Measurements from ENCODE around the gene CLEC1B.

Gene CLEC1B

DNA sequence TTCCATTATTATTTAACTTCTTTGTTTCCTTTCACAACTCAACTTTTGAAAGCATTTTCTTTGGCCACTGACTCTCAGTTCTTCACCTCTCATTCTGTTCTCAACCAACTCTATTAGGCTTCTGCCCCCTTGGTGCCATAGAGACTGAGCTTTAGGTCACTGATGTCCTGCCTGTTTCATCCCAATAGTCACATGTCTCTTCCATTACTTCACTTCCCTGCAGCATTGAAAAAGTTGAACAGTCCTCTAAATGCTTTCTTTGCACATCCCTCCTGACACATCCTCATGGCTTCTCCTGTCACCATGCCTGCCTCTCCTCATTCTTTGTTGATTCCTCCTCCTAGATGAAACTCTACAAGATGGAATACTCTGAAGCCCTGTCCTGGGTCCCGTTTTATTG, 25.0 kb downstream of the CLEC1B start:
- no peak for TF ChIP-seq ZC3H10 (CRISPR knock-in tag; IDR thresholded peaks at IDR 0.05)
- no peak for TF ChIP-seq TCF4 (CRISPR knock-in tag; IDR thresholded peaks at IDR 0.05; ENCODE audit: borderline replicate concordance)
- no peak for TF ChIP-seq TOX (CRISPR knock-in tag; IDR thresholded peaks at IDR 0.05; ENCODE audit: borderline replicate concordance)
- TF ChIP-seq, protein P1, sequence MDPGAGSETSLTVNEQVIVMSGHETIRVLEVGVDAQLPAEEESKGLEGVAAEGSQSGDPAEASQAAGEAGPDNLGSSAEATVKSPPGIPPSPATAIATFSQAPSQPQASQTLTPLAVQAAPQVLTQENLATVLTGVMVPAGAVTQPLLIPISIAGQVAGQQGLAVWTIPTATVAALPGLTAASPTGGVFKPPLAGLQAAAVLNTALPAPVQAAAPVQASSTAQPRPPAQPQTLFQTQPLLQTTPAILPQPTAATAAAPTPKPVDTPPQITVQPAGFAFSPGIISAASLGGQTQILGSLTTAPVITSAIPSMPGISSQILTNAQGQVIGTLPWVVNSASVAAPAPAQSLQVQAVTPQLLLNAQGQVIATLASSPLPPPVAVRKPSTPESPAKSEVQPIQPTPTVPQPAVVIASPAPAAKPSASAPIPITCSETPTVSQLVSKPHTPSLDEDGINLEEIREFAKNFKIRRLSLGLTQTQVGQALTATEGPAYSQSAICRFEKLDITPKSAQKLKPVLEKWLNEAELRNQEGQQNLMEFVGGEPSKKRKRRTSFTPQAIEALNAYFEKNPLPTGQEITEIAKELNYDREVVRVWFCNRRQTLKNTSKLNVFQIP (CRISPR knock-in tag; IDR thresholded peaks at IDR 0.05; ENCODE audit: borderline replicate concordance, low read depth), result no peak
- TF ChIP-seq, protein P2, sequence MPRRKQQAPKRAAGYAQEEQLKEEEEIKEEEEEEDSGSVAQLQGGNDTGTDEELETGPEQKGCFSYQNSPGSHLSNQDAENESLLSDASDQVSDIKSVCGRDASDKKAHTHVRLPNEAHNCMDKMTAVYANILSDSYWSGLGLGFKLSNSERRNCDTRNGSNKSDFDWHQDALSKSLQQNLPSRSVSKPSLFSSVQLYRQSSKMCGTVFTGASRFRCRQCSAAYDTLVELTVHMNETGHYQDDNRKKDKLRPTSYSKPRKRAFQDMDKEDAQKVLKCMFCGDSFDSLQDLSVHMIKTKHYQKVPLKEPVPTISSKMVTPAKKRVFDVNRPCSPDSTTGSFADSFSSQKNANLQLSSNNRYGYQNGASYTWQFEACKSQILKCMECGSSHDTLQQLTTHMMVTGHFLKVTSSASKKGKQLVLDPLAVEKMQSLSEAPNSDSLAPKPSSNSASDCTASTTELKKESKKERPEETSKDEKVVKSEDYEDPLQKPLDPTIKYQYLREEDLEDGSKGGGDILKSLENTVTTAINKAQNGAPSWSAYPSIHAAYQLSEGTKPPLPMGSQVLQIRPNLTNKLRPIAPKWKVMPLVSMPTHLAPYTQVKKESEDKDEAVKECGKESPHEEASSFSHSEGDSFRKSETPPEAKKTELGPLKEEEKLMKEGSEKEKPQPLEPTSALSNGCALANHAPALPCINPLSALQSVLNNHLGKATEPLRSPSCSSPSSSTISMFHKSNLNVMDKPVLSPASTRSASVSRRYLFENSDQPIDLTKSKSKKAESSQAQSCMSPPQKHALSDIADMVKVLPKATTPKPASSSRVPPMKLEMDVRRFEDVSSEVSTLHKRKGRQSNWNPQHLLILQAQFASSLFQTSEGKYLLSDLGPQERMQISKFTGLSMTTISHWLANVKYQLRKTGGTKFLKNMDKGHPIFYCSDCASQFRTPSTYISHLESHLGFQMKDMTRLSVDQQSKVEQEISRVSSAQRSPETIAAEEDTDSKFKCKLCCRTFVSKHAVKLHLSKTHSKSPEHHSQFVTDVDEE (CRISPR knock-in tag; IDR thresholded peaks at IDR 0.05), result no peak
- TF ChIP-seq ZNF565 (CRISPR knock-in tag; conservative IDR thresholded peaks at IDR 0.05; ENCODE audit: low read depth), result no peak
- no peak for TF ChIP-seq GLIS3 (CRISPR knock-in tag; IDR thresholded peaks at IDR 0.05)
- TF ChIP-seq BACH2 (CRISPR knock-in tag; IDR thresholded peaks at IDR 0.05; ENCODE audit: borderline replicate concordance), result no peak
- TF ChIP-seq, protein P3, sequence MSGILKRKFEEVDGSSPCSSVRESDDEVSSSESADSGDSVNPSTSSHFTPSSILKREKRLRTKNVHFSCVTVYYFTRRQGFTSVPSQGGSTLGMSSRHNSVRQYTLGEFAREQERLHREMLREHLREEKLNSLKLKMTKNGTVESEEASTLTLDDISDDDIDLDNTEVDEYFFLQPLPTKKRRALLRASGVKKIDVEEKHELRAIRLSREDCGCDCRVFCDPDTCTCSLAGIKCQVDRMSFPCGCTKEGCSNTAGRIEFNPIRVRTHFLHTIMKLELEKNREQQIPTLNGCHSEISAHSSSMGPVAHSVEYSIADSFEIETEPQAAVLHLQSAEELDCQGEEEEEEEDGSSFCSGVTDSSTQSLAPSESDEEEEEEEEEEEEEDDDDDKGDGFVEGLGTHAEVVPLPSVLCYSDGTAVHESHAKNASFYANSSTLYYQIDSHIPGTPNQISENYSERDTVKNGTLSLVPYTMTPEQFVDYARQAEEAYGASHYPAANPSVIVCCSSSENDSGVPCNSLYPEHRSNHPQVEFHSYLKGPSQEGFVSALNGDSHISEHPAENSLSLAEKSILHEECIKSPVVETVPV (CRISPR knock-in tag; IDR thresholded peaks at IDR 0.05), result no peak
- TF ChIP-seq, protein P4, sequence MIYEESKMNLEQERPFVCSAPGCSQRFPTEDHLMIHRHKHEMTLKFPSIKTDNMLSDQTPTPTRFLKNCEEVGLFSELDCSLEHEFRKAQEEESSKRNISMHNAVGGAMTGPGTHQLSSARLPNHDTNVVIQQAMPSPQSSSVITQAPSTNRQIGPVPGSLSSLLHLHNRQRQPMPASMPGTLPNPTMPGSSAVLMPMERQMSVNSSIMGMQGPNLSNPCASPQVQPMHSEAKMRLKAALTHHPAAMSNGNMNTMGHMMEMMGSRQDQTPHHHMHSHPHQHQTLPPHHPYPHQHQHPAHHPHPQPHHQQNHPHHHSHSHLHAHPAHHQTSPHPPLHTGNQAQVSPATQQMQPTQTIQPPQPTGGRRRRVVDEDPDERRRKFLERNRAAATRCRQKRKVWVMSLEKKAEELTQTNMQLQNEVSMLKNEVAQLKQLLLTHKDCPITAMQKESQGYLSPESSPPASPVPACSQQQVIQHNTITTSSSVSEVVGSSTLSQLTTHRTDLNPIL (CRISPR knock-in tag; IDR thresholded peaks at IDR 0.05; ENCODE audit: low read depth), result no peak
- TF ChIP-seq ZNF8 (CRISPR knock-in tag; IDR thresholded peaks at IDR 0.05), result no peak
- no peak for TF ChIP-seq SNAI2 (CRISPR knock-in tag; IDR thresholded peaks at IDR 0.05)
- no peak for TF ChIP-seq ESRRG (CRISPR knock-in tag; IDR thresholded peaks at IDR 0.05)
- TF ChIP-seq ZNF70 (CRISPR knock-in tag; IDR thresholded peaks at IDR 0.05), result no peak
- no peak for TF ChIP-seq ZFP30 (CRISPR knock-in tag; IDR thresholded peaks at IDR 0.05)
- no peak for TF ChIP-seq RARB (CRISPR knock-in tag; IDR thresholded peaks at IDR 0.05)
- TF ChIP-seq PPARA (CRISPR knock-in tag; IDR thresholded peaks at IDR 0.05; ENCODE audit: borderline replicate concordance), result no peak
- no peak for ATAC-seq

DNA sequence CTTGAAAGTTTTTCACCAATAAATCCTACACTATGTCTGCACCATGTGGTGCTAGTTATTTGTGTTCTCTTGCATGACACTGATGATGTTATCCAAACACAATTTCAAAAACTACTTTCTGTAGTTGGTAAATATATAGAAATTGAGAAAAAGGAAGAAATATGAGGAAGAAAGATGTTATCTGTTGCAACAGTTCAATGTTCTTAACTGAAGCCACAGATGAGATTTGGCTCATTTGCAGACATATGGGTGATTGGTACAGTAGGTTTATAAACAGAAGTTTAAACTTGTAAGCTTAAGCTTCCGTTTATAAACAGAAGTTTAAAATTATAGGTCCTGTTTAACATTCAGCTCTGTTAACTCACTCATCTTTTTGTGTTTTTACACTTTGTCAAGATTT, 27.7 kb downstream of the CLEC1B start, which contains the start of gene CLEC12A:
Gene CLEC12A (plus strand): TSS at position 229 of the 400 bp plus-strand sequence. CDS start 188 bp downstream, outside the sequence.
- TF ChIP-seq SNAI2 (CRISPR knock-in tag; IDR thresholded peaks at IDR 0.05), result no peak
- no peak for ATAC-seq

DNA sequence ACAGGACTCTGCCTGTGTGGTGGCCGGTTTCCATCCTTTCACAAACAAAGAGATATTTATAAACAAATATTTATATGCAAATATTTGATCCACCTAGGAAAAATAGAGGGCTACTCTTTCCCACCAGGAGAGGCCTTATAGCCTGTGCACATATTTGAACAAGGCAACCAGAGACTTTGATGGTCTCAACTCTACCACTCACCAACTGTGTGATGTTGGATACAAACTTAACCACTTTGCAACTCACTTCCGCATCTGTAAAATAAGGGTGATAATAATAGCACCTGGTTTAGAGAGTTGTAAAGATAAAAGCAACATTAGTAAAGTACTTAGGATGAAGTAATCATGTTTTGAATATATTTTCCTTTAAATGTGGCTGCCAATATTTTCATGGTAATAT, 29.2 kb downstream of the CLEC1B start:
- no peak for ATAC-seq
- no peak for TF ChIP-seq ZNF565 (CRISPR knock-in tag; conservative IDR thresholded peaks at IDR 0.05; ENCODE audit: low read depth)
- TF ChIP-seq, protein P1 (CRISPR knock-in tag; IDR thresholded peaks at IDR 0.05; ENCODE audit: borderline replicate concordance, low read depth), result no peak
- TF ChIP-seq OSR1 (CRISPR knock-in tag; IDR thresholded peaks at IDR 0.05), result no peak
- TF ChIP-seq ZC3H10 (CRISPR knock-in tag; IDR thresholded peaks at IDR 0.05), result no peak
- TF ChIP-seq TOX (CRISPR knock-in tag; IDR thresholded peaks at IDR 0.05; ENCODE audit: borderline replicate concordance), result no peak
- TF ChIP-seq, protein P2 (CRISPR knock-in tag; IDR thresholded peaks at IDR 0.05), result no peak
- TF ChIP-seq ISL1 (CRISPR knock-in tag; IDR thresholded peaks at IDR 0.05), result no peak
- TF ChIP-seq, protein P4 (CRISPR knock-in tag; IDR thresholded peaks at IDR 0.05; ENCODE audit: low read depth), result no peak
- no peak for TF ChIP-seq PPARA (CRISPR knock-in tag; IDR thresholded peaks at IDR 0.05; ENCODE audit: borderline replicate concordance)
- TF ChIP-seq, protein P5, sequence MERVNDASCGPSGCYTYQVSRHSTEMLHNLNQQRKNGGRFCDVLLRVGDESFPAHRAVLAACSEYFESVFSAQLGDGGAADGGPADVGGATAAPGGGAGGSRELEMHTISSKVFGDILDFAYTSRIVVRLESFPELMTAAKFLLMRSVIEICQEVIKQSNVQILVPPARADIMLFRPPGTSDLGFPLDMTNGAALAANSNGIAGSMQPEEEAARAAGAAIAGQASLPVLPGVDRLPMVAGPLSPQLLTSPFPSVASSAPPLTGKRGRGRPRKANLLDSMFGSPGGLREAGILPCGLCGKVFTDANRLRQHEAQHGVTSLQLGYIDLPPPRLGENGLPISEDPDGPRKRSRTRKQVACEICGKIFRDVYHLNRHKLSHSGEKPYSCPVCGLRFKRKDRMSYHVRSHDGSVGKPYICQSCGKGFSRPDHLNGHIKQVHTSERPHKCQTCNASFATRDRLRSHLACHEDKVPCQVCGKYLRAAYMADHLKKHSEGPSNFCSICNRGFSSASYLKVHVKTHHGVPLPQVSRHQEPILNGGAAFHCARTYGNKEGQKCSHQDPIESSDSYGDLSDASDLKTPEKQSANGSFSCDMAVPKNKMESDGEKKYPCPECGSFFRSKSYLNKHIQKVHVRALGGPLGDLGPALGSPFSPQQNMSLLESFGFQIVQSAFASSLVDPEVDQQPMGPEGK (CRISPR knock-in tag; IDR thresholded peaks at IDR 0.05; ENCODE audit: borderline replicate concordance), result no peak
- TF ChIP-seq TCF4 (CRISPR knock-in tag; IDR thresholded peaks at IDR 0.05; ENCODE audit: borderline replicate concordance), result no peak
- no peak for TF ChIP-seq RARB (CRISPR knock-in tag; IDR thresholded peaks at IDR 0.05)
